HG03571 (cell line): ENCODE data around the gene HRH1.

Experiments used
- ATAC-seq: cut with Tn5 transposase; IDR thresholded peaks from one replicate; pipeline ENCODE4 v1.9.1; 2021; ENCODE audit not compliant: unreplicated experiment

HRH1 gene

GRCh38 chr3:11312166-11312565 is 157.9 kb downstream of the HRH1 start:
- no peak for ATAC-seq
